ENCODE data around the gene CPXM1.

DNA sequence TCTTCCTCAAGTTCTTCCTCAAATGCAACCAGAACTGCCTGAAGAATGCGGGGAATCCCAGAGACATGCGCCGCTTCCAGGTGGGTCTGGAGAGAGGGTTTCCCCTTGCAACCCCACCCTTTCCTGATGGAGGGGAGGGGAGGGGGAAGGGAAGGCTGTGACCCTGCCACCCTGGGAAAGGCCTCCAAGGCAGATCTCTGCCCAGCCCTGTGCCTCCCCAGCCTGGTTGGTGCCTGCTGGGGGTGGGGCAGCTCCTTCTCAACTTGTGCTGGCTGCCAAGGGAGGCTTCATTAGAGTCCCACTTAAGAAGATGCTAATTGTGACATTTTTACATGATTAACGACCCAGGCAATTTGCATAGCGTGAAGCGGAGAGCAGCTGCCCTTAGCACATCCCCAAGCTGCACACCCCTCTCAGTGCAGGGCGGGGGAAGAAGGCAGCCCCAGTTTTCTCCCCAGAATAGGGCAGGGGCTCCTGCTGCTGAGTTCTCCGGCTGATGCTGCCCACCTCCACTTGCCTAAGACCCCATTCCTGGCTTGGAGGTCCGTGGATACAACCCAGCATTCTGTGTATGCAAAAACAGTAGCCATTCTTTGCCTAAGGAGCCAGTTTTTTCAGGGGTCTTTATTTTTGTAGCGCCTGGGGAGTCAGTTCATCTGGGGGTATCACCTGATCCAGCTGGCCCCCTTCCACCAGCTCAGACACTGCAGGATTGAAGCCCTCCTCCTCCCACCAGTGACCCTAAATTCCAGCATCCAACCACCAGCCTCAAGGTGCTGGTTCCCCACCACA lies 51.7 kb downstream of the CPXM1 start:
- TF ChIP-seq, protein P1, sequence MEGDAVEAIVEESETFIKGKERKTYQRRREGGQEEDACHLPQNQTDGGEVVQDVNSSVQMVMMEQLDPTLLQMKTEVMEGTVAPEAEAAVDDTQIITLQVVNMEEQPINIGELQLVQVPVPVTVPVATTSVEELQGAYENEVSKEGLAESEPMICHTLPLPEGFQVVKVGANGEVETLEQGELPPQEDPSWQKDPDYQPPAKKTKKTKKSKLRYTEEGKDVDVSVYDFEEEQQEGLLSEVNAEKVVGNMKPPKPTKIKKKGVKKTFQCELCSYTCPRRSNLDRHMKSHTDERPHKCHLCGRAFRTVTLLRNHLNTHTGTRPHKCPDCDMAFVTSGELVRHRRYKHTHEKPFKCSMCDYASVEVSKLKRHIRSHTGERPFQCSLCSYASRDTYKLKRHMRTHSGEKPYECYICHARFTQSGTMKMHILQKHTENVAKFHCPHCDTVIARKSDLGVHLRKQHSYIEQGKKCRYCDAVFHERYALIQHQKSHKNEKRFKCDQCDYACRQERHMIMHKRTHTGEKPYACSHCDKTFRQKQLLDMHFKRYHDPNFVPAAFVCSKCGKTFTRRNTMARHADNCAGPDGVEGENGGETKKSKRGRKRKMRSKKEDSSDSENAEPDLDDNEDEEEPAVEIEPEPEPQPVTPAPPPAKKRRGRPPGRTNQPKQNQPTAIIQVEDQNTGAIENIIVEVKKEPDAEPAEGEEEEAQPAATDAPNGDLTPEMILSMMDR (IDR thresholded peaks at IDR 0.05) = no peak
- TF ChIP-seq POLR2A (IDR thresholded peaks at IDR 0.05) = no peak
- TF ChIP-seq POLR2AphosphoS5 (IDR thresholded peaks at IDR 0.05) = no peak

Measured in upper lobe of left lung (tissue), 4 donors.